Activated effector memory CD4-positive, alpha-beta T cell treated with anti-CD3 and anti-CD28 coated beads, Interleukin-2, amount 50 U/mL, for 16 hours (primary cell): ENCODE data around the gene SOAT1.
"Not testable (repeated sequence)": the region's sequence is repeated elsewhere in the genome, so short reads cannot be mapped to it uniquely, and the experiment has no call there.

ENCODE experiments used
- DNase-seq: peaks from one replicate; pipeline ENCODE4 v3.0.0-alpha.2; 2020

Gene SOAT1

GRCh38 chr1:179310291-179310690, 16.7 kb downstream of the SOAT1 start:
- DNase-seq, result no peak

GRCh38 chr1:179310721-179311120, 17.1 kb downstream of the SOAT1 start:
- no peak for DNase-seq

- no peak for DNase-seq
Observed at GRCh38 chr1:179311149-179311700, 17.6 kb downstream of the SOAT1 start.

GRCh38 chr1:179313004-179313403, 19.4 kb downstream of the SOAT1 start:
- no peak for DNase-seq

- no peak for DNase-seq
Observed at GRCh38 chr1:179314928-179315327, 21.3 kb downstream of the SOAT1 start.

GRCh38 chr1:179318491-179318890, 24.9 kb downstream of the SOAT1 start:
- no peak for DNase-seq

GRCh38 chr1:179321533-179322216, 28.1 kb downstream of the SOAT1 start:
- no peak for DNase-seq

- no peak for DNase-seq
Observed at GRCh38 chr1:179322557-179322956, 29.0 kb downstream of the SOAT1 start.

- DNase-seq, result no peak
Observed at GRCh38 chr1:179323436-179323835, 29.8 kb downstream of the SOAT1 start.

GRCh38 chr1:179325836-179326235, 32.2 kb downstream of the SOAT1 start:
- DNase-seq, result no peak

- DNase-seq, result no peak
Observed at GRCh38 chr1:179326746-179327145, 33.1 kb downstream of the SOAT1 start.

GRCh38 chr1:179327196-179327595, 33.6 kb downstream of the SOAT1 start:
- DNase-seq, result no peak

- DNase-seq, result no peak
Observed at GRCh38 chr1:179327679-179328078, 34.1 kb downstream of the SOAT1 start.

GRCh38 chr1:179329862-179330261, 36.3 kb downstream of the SOAT1 start:
- no peak for DNase-seq

- no peak for DNase-seq
Observed at GRCh38 chr1:179334440-179334839, 40.8 kb downstream of the SOAT1 start.

- no peak for DNase-seq
Observed at GRCh38 chr1:179337288-179337687, 43.7 kb downstream of the SOAT1 start.

GRCh38 chr1:179337942-179338560, 44.5 kb downstream of the SOAT1 start:
- no peak for DNase-seq

GRCh38 chr1:179340918-179341317, 47.3 kb downstream of the SOAT1 start:
- DNase-seq, result no peak

GRCh38 chr1:179341943-179342547, 48.4 kb downstream of the SOAT1 start:
- no peak for DNase-seq

- DNase-seq, result no peak
Observed at GRCh38 chr1:179342740-179343404, 49.3 kb downstream of the SOAT1 start.

- no peak for DNase-seq
Observed at GRCh38 chr1:179351281-179351680, 57.7 kb downstream of the SOAT1 start.

- DNase-seq, result no peak
Observed at GRCh38 chr1:179352236-179352635, 58.6 kb downstream of the SOAT1 start.

- no peak for DNase-seq
Observed at GRCh38 chr1:179353546-179353945, 59.9 kb downstream of the SOAT1 start.

GRCh38 chr1:179361631-179362030, 68.0 kb downstream of the SOAT1 start:
- DNase-seq, result not testable (repeated sequence)
